ENCODE results near the gene WASHC2A.
A peak's percentile ranks its signal among the peaks of the same experiment; 100 is the strongest.
"Not testable (repeated sequence)": the region's sequence is repeated elsewhere in the genome, so short reads cannot be mapped to it uniquely, and the experiment has no call there.

The WASHC2A gene

GRCh38 chr10:50061548-50061947 lies 6.2 kb upstream of the WASHC2A start:
- not testable (repeated sequence) for H3K27me3 ChIP-seq (ENCODE audit: control insufficient read depth in 5 of 5, insufficient read depth in 4 of 5, low read length in 5 of 5); H3K4me3 ChIP-seq (ENCODE audit: low read depth in 1 of 5, low read length in 5 of 5); H3K36me3 ChIP-seq (ENCODE audit: control insufficient read depth in 5 of 5, insufficient read depth in 5 of 5, low read length in 5 of 5); H3K27ac ChIP-seq (ENCODE audit: low read depth, low read length); H3K9ac ChIP-seq (ENCODE audit: low read length in 5 of 5); H3K4me1 ChIP-seq (ENCODE audit: control insufficient read depth in 5 of 5, insufficient read depth in 5 of 5, low read length in 5 of 5); H3K9me3 ChIP-seq (ENCODE audit: control insufficient read depth in 5 of 5, low read length in 5 of 5)

- H3K9me3 ChIP-seq (ENCODE audit: control insufficient read depth in 5 of 5, low read length in 5 of 5) = no peaks in the 10 kb centered on the region
- H3K4me3 ChIP-seq (ENCODE audit: low read depth in 1 of 5, low read length in 5 of 5) = no peak overlapping the region
- peaks cover 0 to 3% (median 0%) of the 10 kb centered on the region in 5 donors for H3K4me1 ChIP-seq (ENCODE audit: control insufficient read depth in 5 of 5, insufficient read depth in 5 of 5, low read length in 5 of 5)
- H3K27me3 ChIP-seq (ENCODE audit: control insufficient read depth in 5 of 5, insufficient read depth in 4 of 5, low read length in 5 of 5) = no peaks in the 10 kb centered on the region
- H3K9ac ChIP-seq (ENCODE audit: low read length in 5 of 5) = no peak overlapping the region
- H3K27ac ChIP-seq (ENCODE audit: low read depth, low read length) = no peak overlapping the region
- H3K36me3 ChIP-seq (ENCODE audit: control insufficient read depth in 5 of 5, insufficient read depth in 5 of 5, low read length in 5 of 5) = no peaks in the 10 kb centered on the region
Observed at GRCh38 chr10:50063100-50063499, 4.7 kb upstream of the WASHC2A start.

- peaks cover 0 to 11% (median 7%) of the 10 kb centered on the region in 5 donors for H3K4me1 ChIP-seq (ENCODE audit: control insufficient read depth in 5 of 5, insufficient read depth in 5 of 5, low read length in 5 of 5)
- H3K36me3 ChIP-seq (ENCODE audit: control insufficient read depth in 5 of 5, insufficient read depth in 5 of 5, low read length in 5 of 5); H3K9me3 ChIP-seq (ENCODE audit: control insufficient read depth in 5 of 5, low read length in 5 of 5); H3K27me3 ChIP-seq (ENCODE audit: control insufficient read depth in 5 of 5, insufficient read depth in 4 of 5, low read length in 5 of 5); H3K27ac ChIP-seq (ENCODE audit: low read depth, low read length): not testable (repeated sequence)
- H3K4me3 ChIP-seq (ENCODE audit: low read depth in 1 of 5, low read length in 5 of 5) = peak overlapping the region; percentile 48 to 88 (median 75)
- peak overlapping the region in 3 of 5 donors; percentile 45 to 79 (median 46) for H3K9ac ChIP-seq (ENCODE audit: low read length in 5 of 5)
Observed at GRCh38 chr10:50068352-50068659, 552 bp downstream of the WASHC2A start.

- H3K27me3 ChIP-seq (ENCODE audit: control insufficient read depth in 5 of 5, insufficient read depth in 4 of 5, low read length in 5 of 5); H3K4me1 ChIP-seq (ENCODE audit: control insufficient read depth in 5 of 5, insufficient read depth in 5 of 5, low read length in 5 of 5); H3K4me3 ChIP-seq (ENCODE audit: low read depth in 1 of 5, low read length in 5 of 5); H3K36me3 ChIP-seq (ENCODE audit: control insufficient read depth in 5 of 5, insufficient read depth in 5 of 5, low read length in 5 of 5); H3K9ac ChIP-seq (ENCODE audit: low read length in 5 of 5); H3K27ac ChIP-seq (ENCODE audit: low read depth, low read length); H3K9me3 ChIP-seq (ENCODE audit: control insufficient read depth in 5 of 5, low read length in 5 of 5): not testable (repeated sequence)
Observed at GRCh38 chr10:50075139-50075538, 7.4 kb downstream of the WASHC2A start.

GRCh38 chr10:50075544-50075943 lies 7.8 kb downstream of the WASHC2A start:
- H3K27me3 ChIP-seq (ENCODE audit: control insufficient read depth in 5 of 5, insufficient read depth in 4 of 5, low read length in 5 of 5); H3K36me3 ChIP-seq (ENCODE audit: control insufficient read depth in 5 of 5, insufficient read depth in 5 of 5, low read length in 5 of 5); H3K4me1 ChIP-seq (ENCODE audit: control insufficient read depth in 5 of 5, insufficient read depth in 5 of 5, low read length in 5 of 5); H3K4me3 ChIP-seq (ENCODE audit: low read depth in 1 of 5, low read length in 5 of 5); H3K9ac ChIP-seq (ENCODE audit: low read length in 5 of 5); H3K27ac ChIP-seq (ENCODE audit: low read depth, low read length); H3K9me3 ChIP-seq (ENCODE audit: control insufficient read depth in 5 of 5, low read length in 5 of 5): not testable (repeated sequence)

GRCh38 chr10:50091304-50091703 lies 23.6 kb downstream of the WASHC2A start:
- not testable (repeated sequence) for H3K27me3 ChIP-seq (ENCODE audit: control insufficient read depth in 5 of 5, insufficient read depth in 4 of 5, low read length in 5 of 5); H3K27ac ChIP-seq (ENCODE audit: low read depth, low read length); H3K9ac ChIP-seq (ENCODE audit: low read length in 5 of 5); H3K9me3 ChIP-seq (ENCODE audit: control insufficient read depth in 5 of 5, low read length in 5 of 5); H3K4me3 ChIP-seq (ENCODE audit: low read depth in 1 of 5, low read length in 5 of 5); H3K4me1 ChIP-seq (ENCODE audit: control insufficient read depth in 5 of 5, insufficient read depth in 5 of 5, low read length in 5 of 5)
- peaks cover 0 to 12% (median 3%) of the 10 kb centered on the region in 5 donors for H3K36me3 ChIP-seq (ENCODE audit: control insufficient read depth in 5 of 5, insufficient read depth in 5 of 5, low read length in 5 of 5)

- not testable (repeated sequence) for H3K27ac ChIP-seq (ENCODE audit: low read depth, low read length); H3K4me3 ChIP-seq (ENCODE audit: low read depth in 1 of 5, low read length in 5 of 5); H3K9ac ChIP-seq (ENCODE audit: low read length in 5 of 5); H3K9me3 ChIP-seq (ENCODE audit: control insufficient read depth in 5 of 5, low read length in 5 of 5); H3K27me3 ChIP-seq (ENCODE audit: control insufficient read depth in 5 of 5, insufficient read depth in 4 of 5, low read length in 5 of 5); H3K4me1 ChIP-seq (ENCODE audit: control insufficient read depth in 5 of 5, insufficient read depth in 5 of 5, low read length in 5 of 5)
- H3K36me3 ChIP-seq (ENCODE audit: control insufficient read depth in 5 of 5, insufficient read depth in 5 of 5, low read length in 5 of 5) = peaks cover 0 to 10% (median 3%) of the 10 kb centered on the region in 5 donors
Observed at GRCh38 chr10:50092928-50093327, 25.2 kb downstream of the WASHC2A start.

GRCh38 chr10:50094630-50095029 lies 26.9 kb downstream of the WASHC2A start:
- H3K27me3 ChIP-seq (ENCODE audit: control insufficient read depth in 5 of 5, insufficient read depth in 4 of 5, low read length in 5 of 5); H3K9ac ChIP-seq (ENCODE audit: low read length in 5 of 5); H3K4me1 ChIP-seq (ENCODE audit: control insufficient read depth in 5 of 5, insufficient read depth in 5 of 5, low read length in 5 of 5); H3K4me3 ChIP-seq (ENCODE audit: low read depth in 1 of 5, low read length in 5 of 5); H3K27ac ChIP-seq (ENCODE audit: low read depth, low read length); H3K9me3 ChIP-seq (ENCODE audit: control insufficient read depth in 5 of 5, low read length in 5 of 5): not testable (repeated sequence)
- H3K36me3 ChIP-seq (ENCODE audit: control insufficient read depth in 5 of 5, insufficient read depth in 5 of 5, low read length in 5 of 5) = peaks cover 0 to 15% (median 8%) of the 10 kb centered on the region in 5 donors

- H3K4me3 ChIP-seq (ENCODE audit: low read depth in 1 of 5, low read length in 5 of 5); H3K4me1 ChIP-seq (ENCODE audit: control insufficient read depth in 5 of 5, insufficient read depth in 5 of 5, low read length in 5 of 5); H3K27ac ChIP-seq (ENCODE audit: low read depth, low read length): not testable (repeated sequence)
Observed at GRCh38 chr10:50095402-50095801, 27.6 kb downstream of the WASHC2A start.

GRCh38 chr10:50096722-50097121 lies 29.0 kb downstream of the WASHC2A start:
- not testable (repeated sequence) for H3K4me1 ChIP-seq (ENCODE audit: control insufficient read depth in 5 of 5, insufficient read depth in 5 of 5, low read length in 5 of 5); H3K9me3 ChIP-seq (ENCODE audit: control insufficient read depth in 5 of 5, low read length in 5 of 5); H3K27me3 ChIP-seq (ENCODE audit: control insufficient read depth in 5 of 5, insufficient read depth in 4 of 5, low read length in 5 of 5); H3K27ac ChIP-seq (ENCODE audit: low read depth, low read length); H3K4me3 ChIP-seq (ENCODE audit: low read depth in 1 of 5, low read length in 5 of 5); H3K9ac ChIP-seq (ENCODE audit: low read length in 5 of 5)
- peaks cover 5 to 30% (median 16%) of the 10 kb centered on the region in 5 donors for H3K36me3 ChIP-seq (ENCODE audit: control insufficient read depth in 5 of 5, insufficient read depth in 5 of 5, low read length in 5 of 5)

More at GRCh38 chr10:50095402-50095801, 27.6 kb downstream of the WASHC2A start:
- H3K27me3 ChIP-seq (ENCODE audit: control insufficient read depth in 5 of 5, insufficient read depth in 4 of 5, low read length in 5 of 5); H3K9me3 ChIP-seq (ENCODE audit: control insufficient read depth in 5 of 5, low read length in 5 of 5); H3K9ac ChIP-seq (ENCODE audit: low read length in 5 of 5): not testable (repeated sequence)
- H3K36me3 ChIP-seq (ENCODE audit: control insufficient read depth in 5 of 5, insufficient read depth in 5 of 5, low read length in 5 of 5) = peaks cover 0 to 18% (median 8%) of the 10 kb centered on the region in 5 donors

GRCh38 chr10:50098645-50099044 lies 30.9 kb downstream of the WASHC2A start:
- not testable (repeated sequence) for H3K9ac ChIP-seq (ENCODE audit: low read length in 5 of 5); H3K27me3 ChIP-seq (ENCODE audit: control insufficient read depth in 5 of 5, insufficient read depth in 4 of 5, low read length in 5 of 5); H3K4me1 ChIP-seq (ENCODE audit: control insufficient read depth in 5 of 5, insufficient read depth in 5 of 5, low read length in 5 of 5); H3K9me3 ChIP-seq (ENCODE audit: control insufficient read depth in 5 of 5, low read length in 5 of 5); H3K27ac ChIP-seq (ENCODE audit: low read depth, low read length); H3K4me3 ChIP-seq (ENCODE audit: low read depth in 1 of 5, low read length in 5 of 5)
- peaks cover 5 to 30% (median 20%) of the 10 kb centered on the region in 5 donors for H3K36me3 ChIP-seq (ENCODE audit: control insufficient read depth in 5 of 5, insufficient read depth in 5 of 5, low read length in 5 of 5)

All from subcutaneous abdominal adipose tissue (tissue), 5 donors.